K562 (cell line): Measurements from ENCODE around the gene FAM98C. TPM values are rescaled to one million over a fixed set of nuclear protein-coding genes. Genes with fewer than 3 reads are reported as not detected.

Experiments
- BCL6 ChIP-seq: fragments of 250-450 bp; sonication (Bioruptor Pico); IDR thresholded peaks from 2 replicates; pipeline ENCODE4 v1.4.0; 2020
- CBFB ChIP-seq: sonication (generic); formaldehyde crosslinking; IDR thresholded peaks from 2 replicates; pipeline ENCODE4 v1.4.0; 2020; ENCODE audit warnings: mild to moderate bottlenecking, missing genetic modification reagents
- E4F1 ChIP-seq: fragments of 250-450 bp; sonication (Bioruptor Pico); IDR thresholded peaks from 2 replicates; pipeline ENCODE4 v1.5.0; 2021; ENCODE audit warnings: mild to moderate bottlenecking, borderline replicate concordance
- ETS2 ChIP-seq: IDR thresholded peaks from 2 replicates; pipeline ENCODE4 v1.6.1; 2016; ENCODE audit warnings: borderline replicate concordance, missing genetic modification characterization, mild to moderate bottlenecking, moderate library complexity, missing compliant biosample characterization; ENCODE audit not compliant: poor library complexity, severe bottlenecking
- JUNB ChIP-seq: fragments of 450-650 bp; formaldehyde crosslinking; conservative IDR thresholded peaks from 2 replicates; pipeline ENCODE4 v1.4.0; 2020; ENCODE audit warnings: mild to moderate bottlenecking
- NR0B1 ChIP-seq: fragments of 450-650 bp; IDR thresholded peaks from one replicate; pipeline ENCODE4 v1.6.1; 2018; ENCODE audit warnings: mild to moderate bottlenecking, moderate library complexity; ENCODE audit not compliant: partially characterized antibody
- NR2C1 ChIP-seq, 2 experiments: fragments of 450-650 bp; IDR thresholded peaks; 2 replicates each; pipeline ENCODE4 v1.6.1; 2017; ENCODE audit warnings: mild to moderate bottlenecking in 2 of 2, antibody characterized with exemption in 1 of 2, inconsistent platforms in 1 of 2, missing compliant biosample characterization in 1 of 2, missing genetic modification characterization in 1 of 2
- SRSF7 ChIP-seq: fragments of 200-400 bp; formaldehyde crosslinking; optimal IDR thresholded peaks from 2 replicates; pipeline ENCODE3; 2017; ENCODE audit warnings: mild to moderate bottlenecking, low read depth, low read length
- USF2 ChIP-seq: sonication (generic); formaldehyde crosslinking; IDR thresholded peaks from 2 replicates; pipeline ENCODE4 v1.5.0; 2020; ENCODE audit warnings: missing genetic modification reagents
- ZBTB2 ChIP-seq: fragments of 450-650 bp; IDR thresholded peaks from 2 replicates; pipeline ENCODE4 v1.6.1; 2016; ENCODE audit warnings: antibody characterized with exemption
- ZNF407 ChIP-seq: fragments of 450-650 bp; IDR thresholded peaks from 2 replicates; pipeline ENCODE4 v1.6.1; 2016; ENCODE audit warnings: low read depth
- ZNF696 ChIP-seq: fragments of 250-450 bp; sonication (Bioruptor Pico); conservative IDR thresholded peaks from 2 replicates; pipeline ENCODE4 v1.4.0; 2020; ENCODE audit warnings: mild to moderate bottlenecking, moderate library complexity
- polyA plus RNA-seq, 8 experiments: library from polyadenylated mRNA; depleted of rRNA in 4 of 8; stranded (reverse) in 5 of 8; unstranded in 3 of 8; fragments of >200 nt; fragmentation: Nextera tagmentation in 2 of 8; fragmentation: Illumina TruSeq in 1 of 8; extraction: Ambion mirVana in 2 of 8; extraction: Trizol in 1 of 8; gene quantifications; 2 replicates each; pipeline versions ENCODE4 v1.2.1 to v1.2.3, GENCODE V29; 2011 to 2014; ENCODE audit warnings: inconsistent platforms in 1 of 8, missing spikeins in 1 of 8
- total RNA-seq, 7 experiments: library from RNA; depleted of rRNA in 6 of 7; stranded (reverse); fragments of >200 nt in 6 of 7; fragmentation: Illumina TruSeq in 2 of 7; extraction: Trizol in 2 of 7; gene quantifications; 2 replicates each; pipeline versions ENCODE4 v1.2.1 to v1.2.3, GENCODE V29; 2011 to 2021; ENCODE audit warnings: low replicate concordance in 1 of 7

Gene FAM98C
- total and polyA plus RNA-seq, 9 of the 15 experiments (the other 6 are each of a cell fraction or from before 2014, with no cell fraction given), result 1.7 to 43.8 (median 13.7) TPM

- no peak for TF ChIP-seq ZNF407
- no peak for TF ChIP-seq USF2 (CRISPR knock-in tag)
- no peak for TF ChIP-seq ETS2 (tag)
- TF ChIP-seq SRSF7, result peak; percentile 59
- TF ChIP-seq E4F1, result peak; percentile 94
- TF ChIP-seq BCL6 (CRISPR knock-in tag), result no peak
- TF ChIP-seq JUNB (CRISPR knock-in tag), result no peak
- peak; percentile 74 for TF ChIP-seq ZBTB2
- peak; percentile 84 for TF ChIP-seq NR2C1 (IDR thresholded peaks at IDR 0.05)
- peak; percentile 85 for TF ChIP-seq NR2C1 (tag; IDR thresholded peaks at IDR 0.05)
- TF ChIP-seq CBFB, result peak; percentile 50; the same call in 1 of the 2 replicates
- TF ChIP-seq NR0B1, result no peak
- TF ChIP-seq ZNF696 (CRISPR knock-in tag), result no peak
These were observed 28.4 kb upstream of the FAM98C start, which contains the start of gene PSMD8 (continued) for GRCh38 chr19:38374332-38375097.
